IMR-90 (cell line): ENCODE results near the gene SLC25A38. TPM values are rescaled to one million over a fixed set of nuclear protein-coding genes. Genes with fewer than 3 reads are reported as not detected.

Experiments used
- ATAC-seq: fragments of 200-7000 bp; cut with Tn5 transposase; 2 replicates; pipeline ENCODE4 v1.9.1; 2020; ENCODE audit warnings: low read depth, mild to moderate bottlenecking, moderate library complexity
- BruUV-seq: library from RNA; stranded (reverse); fragments of 400-500 nt; replicated peaks from 2 replicates; lab custom pipeline; 2021; lab: Mats Ljungman, UMichigan
- CTCF ChIA-PET: fragments of 300-600 bp; formaldehyde crosslinking; extraction: SDS; loops from one replicate; lab custom pipeline; 2021; ENCODE audit warnings: antibody characterized with exemption; lab: Yijun Ruan, JAX
- POLR2A ChIA-PET: fragments of 300-600 bp; sonication (Branson Sonifier 250); formaldehyde crosslinking; loops from one replicate; lab custom pipeline; 2022; ENCODE audit warnings: antibody characterized with exemption; ENCODE audit not compliant: unreplicated experiment; lab: Charles Lee
- DNase-seq: peaks from one replicate; pipeline ENCODE4 v3.0.0; 2013
- H2AFZ ChIP-seq: replicated peaks from 2 replicates; pipeline ENCODE3; 2013; ENCODE audit warnings: low read length, mild to moderate bottlenecking; ENCODE audit not compliant: poor library complexity
- H2AK5ac ChIP-seq: 2 replicates; pipeline ENCODE4 v1.6.1; 2013; ENCODE audit warnings: low read depth, low read length, inconsistent platforms
- H2AK9ac ChIP-seq: replicated peaks from 2 replicates; pipeline ENCODE3; 2013; ENCODE audit warnings: mild to moderate bottlenecking, low read depth, low read length, moderate library complexity; ENCODE audit not compliant: poor library complexity
- H2BK120ac ChIP-seq: 2 replicates; pipeline ENCODE4 v1.6.1; 2013; ENCODE audit warnings: low read depth, low read length, inconsistent platforms
- H2BK15ac ChIP-seq: 3 replicates; pipeline ENCODE4 v1.6.1; 2013; ENCODE audit warnings: low read depth, low read length, inconsistent platforms
- H2BK20ac ChIP-seq: 2 replicates; pipeline ENCODE4 v1.6.1; 2013; ENCODE audit warnings: low read depth, mild to moderate bottlenecking, inconsistent platforms, low read length, moderate library complexity
- H2BK5ac ChIP-seq: 2 replicates; pipeline ENCODE4 v1.6.1; 2013; ENCODE audit warnings: mild to moderate bottlenecking, low read depth, low read length, inconsistent platforms; ENCODE audit not compliant: poor library complexity, severe bottlenecking
- H3K14ac ChIP-seq: replicated peaks from 2 replicates; pipeline ENCODE4 v1.6.1; 2013; ENCODE audit warnings: low read depth, low read length, inconsistent platforms
- H3K18ac ChIP-seq: 2 replicates; pipeline ENCODE4 v1.6.1; 2013; ENCODE audit warnings: low read depth, low read length, control low read depth
- H3K23ac ChIP-seq: 2 replicates; pipeline ENCODE4 v1.6.1; 2013; ENCODE audit warnings: low read depth, low read length, inconsistent platforms
- H3K27ac ChIP-seq: 2 replicates; pipeline ENCODE4 v1.5.1; 2013; ENCODE audit warnings: mild to moderate bottlenecking, control low read depth, low read length; ENCODE audit not compliant: insufficient read depth
- H3K27me3 ChIP-seq: 2 replicates; pipeline ENCODE4 v1.6.1; 2013; ENCODE audit warnings: low read length; ENCODE audit not compliant: control insufficient read depth, insufficient read depth
- H3K36me3 ChIP-seq: 2 replicates; pipeline ENCODE4 v1.6.1; 2013; ENCODE audit warnings: low read length, mixed read lengths; ENCODE audit not compliant: control insufficient read depth, insufficient read depth
- H3K4ac ChIP-seq: 2 replicates; pipeline ENCODE4 v1.6.1; 2013; ENCODE audit warnings: low read depth, low read length, inconsistent platforms
- H3K4me1 ChIP-seq: 2 replicates; pipeline ENCODE4 v1.6.1; 2013; ENCODE audit warnings: low read length, mixed read lengths; ENCODE audit not compliant: control insufficient read depth, insufficient read depth
- H3K4me2 ChIP-seq: 2 replicates; pipeline ENCODE4 v1.6.1; 2013; ENCODE audit warnings: low read depth, mild to moderate bottlenecking, control low read depth, low read length, moderate library complexity
- H3K4me3 ChIP-seq: 2 replicates; pipeline ENCODE4 v1.5.1; 2013; ENCODE audit warnings: low read depth, mild to moderate bottlenecking, control low read depth, low read length, moderate library complexity; ENCODE audit not compliant: insufficient read depth
- H3K56ac ChIP-seq: 2 replicates; pipeline ENCODE4 v1.6.1; 2013; ENCODE audit warnings: low read length, inconsistent platforms; ENCODE audit not compliant: insufficient read depth; ENCODE audit errors: extremely low read depth
- H3K79me1 ChIP-seq, 2 experiments: 2 replicates each; pipeline ENCODE4 v1.6.1; 2013; ENCODE audit warnings: low read length in 2 of 2, inconsistent platforms in 1 of 2, low read depth in 1 of 2
- H3K9ac ChIP-seq: 2 replicates; pipeline ENCODE4 v1.6.1; 2013; ENCODE audit warnings: low read depth, low read length, control low read depth
- H3K9me1 ChIP-seq: 2 replicates; pipeline ENCODE4 v1.6.1; 2013; ENCODE audit warnings: low read length, inconsistent platforms; ENCODE audit not compliant: insufficient read depth
- H3K9me3 ChIP-seq: 2 replicates; pipeline ENCODE4 v1.6.1; 2013; ENCODE audit warnings: low read length; ENCODE audit not compliant: control insufficient read depth, insufficient read depth
- H4K20me1 ChIP-seq: 2 replicates; pipeline ENCODE4 v1.6.1; 2013; ENCODE audit warnings: low read length, inconsistent platforms; ENCODE audit not compliant: insufficient read depth
- H4K5ac ChIP-seq: 2 replicates; pipeline ENCODE4 v1.6.1; 2013; ENCODE audit warnings: mild to moderate bottlenecking, low read depth, low read length, control low read depth
- H4K8ac ChIP-seq, 2 experiments: 2 replicates each; pipeline ENCODE4 v1.6.1; 2013; ENCODE audit warnings: low read depth in 2 of 2, low read length in 2 of 2, control low read depth in 1 of 2, inconsistent platforms in 1 of 2
- H4K91ac ChIP-seq: 2 replicates; pipeline ENCODE4 v1.6.1; 2013; ENCODE audit warnings: low read depth, low read length, inconsistent platforms; ENCODE audit not compliant: insufficient read depth
- BHLHE40 ChIP-seq: fragments of 150-350 bp; IDR thresholded peaks from 2 replicates; pipeline ENCODE4 v1.6.1; 2016; ENCODE audit warnings: mild to moderate bottlenecking, low read depth, low read length
- CEBPB ChIP-seq: IDR thresholded peaks from 2 replicates; pipeline ENCODE4 v1.6.1; 2012; ENCODE audit warnings: low read depth, low read length, improper control_type of control experiment
- CHD1 ChIP-seq: IDR thresholded peaks from 2 replicates; pipeline ENCODE4 v1.6.1; 2012; ENCODE audit warnings: low read depth, low read length, improper control_type of control experiment
- FOS ChIP-seq: fragments of 150-350 bp; IDR thresholded peaks from 2 replicates; pipeline ENCODE4 v1.6.1; 2016; ENCODE audit warnings: low read depth, low read length
- MAFK ChIP-seq: IDR thresholded peaks from 2 replicates; pipeline ENCODE4 v1.6.1; 2012; ENCODE audit warnings: low read depth, low read length, improper control_type of control experiment
- MAZ ChIP-seq: IDR thresholded peaks from 2 replicates; pipeline ENCODE4 v1.6.1; 2012; ENCODE audit warnings: low read depth, mild to moderate bottlenecking, low read length, improper control_type of control experiment, moderate library complexity, borderline replicate concordance
- MXI1 ChIP-seq: IDR thresholded peaks from 2 replicates; pipeline ENCODE4 v1.6.1; 2012; ENCODE audit warnings: low read depth, mild to moderate bottlenecking, low read length, moderate library complexity, borderline replicate concordance
- NFE2L2 ChIP-seq: fragments of 150-350 bp; IDR thresholded peaks from 2 replicates; pipeline ENCODE4 v1.6.1; 2016; ENCODE audit warnings: low read depth, mild to moderate bottlenecking, low read length
- POLR2A ChIP-seq: IDR thresholded peaks from 2 replicates; pipeline ENCODE4 v1.6.1; 2012; ENCODE audit warnings: mild to moderate bottlenecking, low read depth, low read length
- RAD21 ChIP-seq: IDR thresholded peaks from 2 replicates; pipeline ENCODE4 v1.6.1; 2012; ENCODE audit warnings: low read length, improper control_type of control experiment
- RCOR1 ChIP-seq: IDR thresholded peaks from 2 replicates; pipeline ENCODE4 v1.6.1; 2012; ENCODE audit warnings: mild to moderate bottlenecking, low read length, improper control_type of control experiment; ENCODE audit not compliant: insufficient replicate concordance
- RFX5 ChIP-seq: IDR thresholded peaks from 2 replicates; pipeline ENCODE4 v1.8.0; 2012; ENCODE audit warnings: low read depth, mild to moderate bottlenecking, low read length, moderate library complexity
- SMC3 ChIP-seq: fragments of 150-350 bp; IDR thresholded peaks from 2 replicates; pipeline ENCODE4 v1.6.1; 2016; ENCODE audit warnings: low read depth, mild to moderate bottlenecking, antibody characterized with exemption, low read length, moderate library complexity
- WGBS, 2 experiments: methylation state at CpG; one replicate each; pipeline versions ENCODE4 v1.1.5 to v1.1.7; 2013; ENCODE audit warnings: missing lambda C conversion rate in 2 of 2; ENCODE audit not compliant: insufficient read length in 1 of 2; ENCODE audit errors: extremely low coverage in 2 of 2; 5-methylcytosine and 5-hydroxymethylcytosine counted together
- dilution Hi-C: fragments of 300-500 bp; cut with HindIII; formaldehyde crosslinking; loops from one replicate; pipeline ENCODE4 v1.14.3; 2018; ENCODE audit warnings: low sequenced_read_pairs; ENCODE audit not compliant: unreplicated experiment
- in situ Hi-C: fragments of 300-500 bp; cut with MboI; formaldehyde crosslinking; loops from 3 replicates; pipeline ENCODE4 v1.14.3; 2019; ENCODE audit warnings: low sequenced_read_pairs, inconsistent platforms, mixed read lengths
- intact Hi-C: fragments of 100-400 bp; cut with micrococcal nuclease; formaldehyde crosslinking; loops from 2 replicates; pipeline ENCODE4 v1.10.0; 2022
- polyA plus RNA-seq, 3 experiments: library from polyadenylated mRNA; depleted of rRNA; stranded (reverse); fragments of >200 nt; gene quantifications; 2 replicates each; pipeline ENCODE4 v1.2.3, GENCODE V29; 2012; ENCODE audit warnings: low replicate concordance in 1 of 3
- total RNA-seq: library from RNA; depleted of rRNA; stranded (reverse); fragments of >200 nt; gene quantifications from 2 replicates; pipeline ENCODE4 v1.2.3, GENCODE V29; 2012
- TF ChIP-seq, protein P1 (sequence below): fragments of 150-350 bp; IDR thresholded peaks from 2 replicates; pipeline ENCODE4 v1.6.1; 2017; ENCODE audit warnings: mild to moderate bottlenecking, antibody characterized with exemption, low read length, low read depth
- TF ChIP-seq, protein P2 (sequence below): conservative IDR thresholded peaks from 2 replicates; pipeline ENCODE4 v1.5.1; 2012; ENCODE audit warnings: mild to moderate bottlenecking, low read depth, low read length, improper control_type of control experiment
- TF ChIP-seq, protein P3 (sequence below): fragments of 150-350 bp; IDR thresholded peaks from 2 replicates; pipeline ENCODE4 v1.6.1; 2016; ENCODE audit warnings: low read depth, mild to moderate bottlenecking, low read length, moderate library complexity, borderline replicate concordance

SLC25A38 gene
- total and polyA plus RNA-seq, 2 of the 4 experiments (the other 2 are of a cell fraction), result 17.4 to 22.6 TPM

DNA sequence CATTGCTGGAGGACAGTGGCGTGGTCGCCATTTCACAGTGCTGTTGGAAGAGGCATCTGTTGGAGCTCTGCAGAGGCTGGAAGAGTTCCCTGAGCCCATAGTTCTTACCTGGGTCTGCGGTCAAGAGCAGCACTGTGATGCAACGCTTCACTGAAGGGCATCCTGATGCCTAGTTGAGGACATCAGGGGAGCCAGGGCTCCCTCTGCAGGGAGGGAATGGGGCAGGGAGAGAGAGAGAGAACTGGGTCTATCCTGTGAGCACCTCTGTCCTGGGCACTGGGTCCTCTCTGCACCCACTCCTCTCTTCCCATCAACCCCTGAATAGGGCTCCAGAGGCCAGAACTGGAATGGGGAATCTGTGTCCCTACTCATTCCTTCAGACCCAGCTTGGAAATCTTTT, 60.4 kb downstream of the SLC25A38 start:
- POLR2A ChIA-PET, result no interaction called here
- in situ Hi-C loops, result no loop called here
- BruUV-seq, result no TSS peak
- H2AFZ ChIP-seq, result no peak overlapping the region
- 0 out of 2 replicates have a peak, but pooled peaks have one; percentile 19 for ATAC-seq
- no peak overlapping the region for H2BK120ac ChIP-seq
- no peaks in the 10 kb centered on the region for H3K9me1 ChIP-seq
- no peak overlapping the region for H3K18ac ChIP-seq
- no peaks in the 10 kb centered on the region for H4K20me1 ChIP-seq
- H2AK5ac ChIP-seq, result no peak overlapping the region
- H3K23ac ChIP-seq, result no peak overlapping the region
- CTCF ChIA-PET, result interaction anchor here (1.3 kb wide), 1 partner anchor 55 kb away, joined by 3 read pairs; no protein-coding TSS in a partner anchor
- no peak for DNase-seq
- peaks cover 6% of the 10 kb centered on the region; the same call in 1 of the 2 replicates for H3K27me3 ChIP-seq
- no peak overlapping the region for H3K27ac ChIP-seq
- H2BK5ac ChIP-seq, result no peak overlapping the region
- no peak overlapping the region for H2AK9ac ChIP-seq
- H3K4me1 ChIP-seq, result no peaks in the 10 kb centered on the region
- no peak overlapping the region for H3K4me3 ChIP-seq
- H3K56ac ChIP-seq, result no peak overlapping the region
- no peaks in the 10 kb centered on the region for H3K9me3 ChIP-seq
- H4K91ac ChIP-seq, result no peak overlapping the region
- dilution Hi-C loops, result no loop called here
- no peak overlapping the region for H3K4ac ChIP-seq
- intact Hi-C loops, result no loop called here
- H2BK15ac ChIP-seq, result no peak overlapping the region
- H2BK20ac ChIP-seq, result no peak overlapping the region
- H3K9ac ChIP-seq, result no peak overlapping the region
- H3K4me2 ChIP-seq, result no peak overlapping the region
- H3K14ac ChIP-seq, result no peak overlapping the region
- TF ChIP-seq, protein P1, sequence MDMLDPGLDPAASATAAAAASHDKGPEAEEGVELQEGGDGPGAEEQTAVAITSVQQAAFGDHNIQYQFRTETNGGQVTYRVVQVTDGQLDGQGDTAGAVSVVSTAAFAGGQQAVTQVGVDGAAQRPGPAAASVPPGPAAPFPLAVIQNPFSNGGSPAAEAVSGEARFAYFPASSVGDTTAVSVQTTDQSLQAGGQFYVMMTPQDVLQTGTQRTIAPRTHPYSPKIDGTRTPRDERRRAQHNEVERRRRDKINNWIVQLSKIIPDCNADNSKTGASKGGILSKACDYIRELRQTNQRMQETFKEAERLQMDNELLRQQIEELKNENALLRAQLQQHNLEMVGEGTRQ, result no peak
- TF ChIP-seq MAZ, result no peak
- no peak for TF ChIP-seq FOS
- TF ChIP-seq, protein P2, sequence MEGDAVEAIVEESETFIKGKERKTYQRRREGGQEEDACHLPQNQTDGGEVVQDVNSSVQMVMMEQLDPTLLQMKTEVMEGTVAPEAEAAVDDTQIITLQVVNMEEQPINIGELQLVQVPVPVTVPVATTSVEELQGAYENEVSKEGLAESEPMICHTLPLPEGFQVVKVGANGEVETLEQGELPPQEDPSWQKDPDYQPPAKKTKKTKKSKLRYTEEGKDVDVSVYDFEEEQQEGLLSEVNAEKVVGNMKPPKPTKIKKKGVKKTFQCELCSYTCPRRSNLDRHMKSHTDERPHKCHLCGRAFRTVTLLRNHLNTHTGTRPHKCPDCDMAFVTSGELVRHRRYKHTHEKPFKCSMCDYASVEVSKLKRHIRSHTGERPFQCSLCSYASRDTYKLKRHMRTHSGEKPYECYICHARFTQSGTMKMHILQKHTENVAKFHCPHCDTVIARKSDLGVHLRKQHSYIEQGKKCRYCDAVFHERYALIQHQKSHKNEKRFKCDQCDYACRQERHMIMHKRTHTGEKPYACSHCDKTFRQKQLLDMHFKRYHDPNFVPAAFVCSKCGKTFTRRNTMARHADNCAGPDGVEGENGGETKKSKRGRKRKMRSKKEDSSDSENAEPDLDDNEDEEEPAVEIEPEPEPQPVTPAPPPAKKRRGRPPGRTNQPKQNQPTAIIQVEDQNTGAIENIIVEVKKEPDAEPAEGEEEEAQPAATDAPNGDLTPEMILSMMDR, result no peak
- TF ChIP-seq CEBPB, result no peak
- TF ChIP-seq MXI1, result no peak
- TF ChIP-seq BHLHE40, result no peak
- no peak for TF ChIP-seq RFX5
- TF ChIP-seq MAFK, result no peak
- no peak for TF ChIP-seq RCOR1
- no peak for TF ChIP-seq SMC3
- TF ChIP-seq POLR2A, result no peak
- no peak for TF ChIP-seq CHD1
- no peak for TF ChIP-seq RAD21
- TF ChIP-seq, protein P3, sequence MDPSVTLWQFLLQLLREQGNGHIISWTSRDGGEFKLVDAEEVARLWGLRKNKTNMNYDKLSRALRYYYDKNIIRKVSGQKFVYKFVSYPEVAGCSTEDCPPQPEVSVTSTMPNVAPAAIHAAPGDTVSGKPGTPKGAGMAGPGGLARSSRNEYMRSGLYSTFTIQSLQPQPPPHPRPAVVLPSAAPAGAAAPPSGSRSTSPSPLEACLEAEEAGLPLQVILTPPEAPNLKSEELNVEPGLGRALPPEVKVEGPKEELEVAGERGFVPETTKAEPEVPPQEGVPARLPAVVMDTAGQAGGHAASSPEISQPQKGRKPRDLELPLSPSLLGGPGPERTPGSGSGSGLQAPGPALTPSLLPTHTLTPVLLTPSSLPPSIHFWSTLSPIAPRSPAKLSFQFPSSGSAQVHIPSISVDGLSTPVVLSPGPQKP, result no peak
- no peak for TF ChIP-seq NFE2L2
- no peaks in the 10 kb centered on the region for H3K79me1 ChIP-seq
- H4K5ac ChIP-seq, result no peak overlapping the region
- no CpG with 5 or more reads among the region's 4 CpGs for WGBS, 2 experiments
- H3K36me3 ChIP-seq, result no peaks in the 10 kb centered on the region
- H4K8ac ChIP-seq, result no peak overlapping the region
